Endodermal cell (in vitro differentiated cells): ENCODE data around the gene USP6NL. TPM values are rescaled to one million over a fixed set of nuclear protein-coding genes. Genes with fewer than 3 reads are reported as not detected.

ENCODE experiments used
- DNase-seq: peaks from one replicate; pipeline ENCODE4 v3.0.0-alpha.2; 2017
- H3K27ac ChIP-seq: 2 replicates; pipeline ENCODE4 v1.5.1; 2013; ENCODE audit warnings: mild to moderate bottlenecking, low read depth, low read length, moderate library complexity
- H3K27me3 ChIP-seq: 2 replicates; pipeline ENCODE4 v1.6.1; 2013; ENCODE audit warnings: mild to moderate bottlenecking, low read length, moderate library complexity; ENCODE audit not compliant: insufficient read depth, control insufficient read depth, poor library complexity, severe bottlenecking
- H3K36me3 ChIP-seq: 2 replicates; pipeline ENCODE4 v1.7.0; 2013; ENCODE audit warnings: mild to moderate bottlenecking, low read length, moderate library complexity; ENCODE audit not compliant: control insufficient read depth, insufficient read depth
- H3K4me1 ChIP-seq: one replicate; pipeline ENCODE4 v1.7.0; 2013; ENCODE audit warnings: low read length; ENCODE audit not compliant: control insufficient read depth, insufficient read depth
- H3K4me3 ChIP-seq: 2 replicates; pipeline ENCODE4 v1.5.1; 2013; ENCODE audit warnings: mild to moderate bottlenecking, low read length, moderate library complexity
- H3K9ac ChIP-seq: 2 replicates; pipeline ENCODE4 v1.6.1; 2013; ENCODE audit warnings: mild to moderate bottlenecking, low read length, moderate library complexity; ENCODE audit not compliant: poor library complexity, severe bottlenecking; ENCODE audit errors: extremely low read depth
- H3K9me3 ChIP-seq: 2 replicates; pipeline ENCODE4 v1.6.1; 2013; ENCODE audit warnings: mild to moderate bottlenecking, low read length, moderate library complexity; ENCODE audit not compliant: control insufficient read depth
- H3K27ac Mint-ChIP-seq: 2 replicates; pipeline ENCODE4 v1.8.0; 2020; ENCODE audit warnings: mixed read lengths
- H3K27me3 Mint-ChIP-seq: 2 replicates; pipeline ENCODE4 v1.8.0; 2021; ENCODE audit warnings: mild to moderate bottlenecking, mixed read lengths; ENCODE audit not compliant: insufficient read depth
- H3K36me3 Mint-ChIP-seq: 2 replicates; pipeline ENCODE4 v1.8.0; 2020; ENCODE audit warnings: low read depth, mixed read lengths
- H3K4me1 Mint-ChIP-seq: 2 replicates; pipeline ENCODE4 v1.8.0; 2020; ENCODE audit warnings: mixed read lengths
- H3K4me3 Mint-ChIP-seq: 2 replicates; pipeline ENCODE4 v1.8.0; 2020; ENCODE audit warnings: mild to moderate bottlenecking, moderate library complexity, mixed read lengths
- H3K9me3 Mint-ChIP-seq: 2 replicates; pipeline ENCODE4 v1.8.0; 2020; ENCODE audit warnings: mild to moderate bottlenecking, mixed read lengths
- CTCF ChIP-seq: fragments of 200-600 bp; sonication (generic); conservative IDR thresholded peaks from 2 replicates; pipeline ENCODE4 v1.5.0; 2021; ENCODE audit warnings: antibody characterized with exemption, mild to moderate bottlenecking
- WGBS, 2 experiments: methylation state at CpG; one replicate each; pipeline versions ENCODE4 v1.1.5 to v1.1.7; 2013; ENCODE audit warnings: missing lambda C conversion rate in 2 of 2, mixed read lengths in 1 of 2; ENCODE audit not compliant: insufficient coverage in 1 of 2, insufficient read length in 1 of 2; 5-methylcytosine and 5-hydroxymethylcytosine counted together
- total RNA-seq, 2 donors: library from RNA; stranded (reverse); fragmentation: NEBNext Ultra II Directional in 1 of 2; extraction: Animal tissue kit (Norgen Biotek cat#: 25700) in 1 of 2; gene quantifications; 2 replicates in 1 of 2; 3 replicates in 1 of 2; pipeline ENCODE4 v1.2.1, GENCODE V29; 2021

The USP6NL gene
- total RNA-seq, 2 donors from 2014 or later, result 20.6 to 22.9 TPM

- TF ChIP-seq CTCF, result peak; percentile 72
- peaks cover 3% of the 10 kb centered on the region for H3K4me1 ChIP-seq
- DNase-seq, result peak; percentile 66
- H3K9me3 ChIP-seq, result no peaks in the 10 kb centered on the region
- H3K4me3 ChIP-seq, result no peak overlapping the region
- Mint-ChIP-seq H3K9me3 (no peaks in the 10 kb centered on the region), H3K27ac (no peak overlapping the region), H3K27me3 (no peaks in the 10 kb centered on the region), H3K36me3 (no peaks in the 10 kb centered on the region), H3K4me1 (peaks cover 15% of the 10 kb centered on the region), H3K4me3 (no peak overlapping the region)
- H3K36me3 ChIP-seq, result no peaks in the 10 kb centered on the region
- no peak overlapping the region for H3K27ac ChIP-seq
- no peaks in the 10 kb centered on the region for H3K27me3 ChIP-seq
- no peak overlapping the region for H3K9ac ChIP-seq
These were observed 78.1 kb downstream of the USP6NL start for GRCh38 chr10:11533328-11533781.

GRCh38 chr10:11532306-11532705 lies 79.1 kb downstream of the USP6NL start:
- TF ChIP-seq CTCF, result no peak
- Mint-ChIP-seq H3K9me3 (no peaks in the 10 kb centered on the region), H3K4me3 (no peak overlapping the region), H3K27me3 (no peaks in the 10 kb centered on the region), H3K4me1 (peaks cover 15% of the 10 kb centered on the region), H3K36me3 (no peaks in the 10 kb centered on the region), H3K27ac (no peak overlapping the region)
- Histone ChIP-seq H3K9ac (no peak overlapping the region), H3K36me3 (no peaks in the 10 kb centered on the region), H3K4me3 (no peak overlapping the region), H3K4me1 (peaks cover 3% of the 10 kb centered on the region), H3K27me3 (no peaks in the 10 kb centered on the region), H3K27ac (peak overlapping the region; percentile 3), H3K9me3 (no peaks in the 10 kb centered on the region)
- WGBS, 2 experiments, result 79 to 92% methylated on average over 4 of the region's 4 CpGs
- DNase-seq, result no peak

GRCh38 chr10:11530806-11531205 lies 80.6 kb downstream of the USP6NL start:
- TF ChIP-seq CTCF, result no peak
- no peaks in the 10 kb centered on the region for H3K9me3 ChIP-seq
- H3K36me3 Mint-ChIP-seq, result peaks cover 6% of the 10 kb centered on the region
- DNase-seq, result no peak
- H3K27ac ChIP-seq, result no peak overlapping the region
- WGBS, 2 experiments, result 97 to 100% methylated on average over 2 to 5 of the region's 5 CpGs
- H3K36me3 ChIP-seq, result peaks cover 11% of the 10 kb centered on the region
- H3K9me3 Mint-ChIP-seq, result no peaks in the 10 kb centered on the region
- no peak overlapping the region for H3K4me3 Mint-ChIP-seq
- H3K9ac ChIP-seq, result no peak overlapping the region
- peaks cover 15% of the 10 kb centered on the region for H3K4me1 Mint-ChIP-seq
- H3K4me3 ChIP-seq, result no peak overlapping the region
- no peaks in the 10 kb centered on the region for H3K27me3 ChIP-seq
- H3K4me1 ChIP-seq, result peaks cover 3% of the 10 kb centered on the region
- H3K27ac Mint-ChIP-seq, result no peak overlapping the region
- H3K27me3 Mint-ChIP-seq, result no peaks in the 10 kb centered on the region
